H1 (cell line): ENCODE results near the gene FAM50A. TPM values are rescaled to one million over a fixed set of nuclear protein-coding genes. Genes with fewer than 3 reads are reported as not detected.
A peak's percentile ranks its signal among the peaks of the same experiment; 100 is the strongest.

Experiments used
- CTCF ChIA-PET: fragments of 300-600 bp; sonication (Branson Sonifier 250); formaldehyde crosslinking; loops from one replicate; lab custom pipeline; 2021; ENCODE audit not compliant: partially characterized antibody; lab: Charles Lee
- POLR2A ChIA-PET: fragments of 300-600 bp; sonication (Branson Sonifier 250); formaldehyde crosslinking; loops from one replicate; lab custom pipeline; 2021; ENCODE audit warnings: inconsistent platforms; ENCODE audit not compliant: partially characterized antibody; lab: Charles Lee
- DNase-seq, 2 experiments: peaks; one replicate each; pipeline versions ENCODE4 v3.0.0 to v3.0.0-alpha.2; 2010 to 2022; ENCODE audit warnings: low spot score in 2 of 2, low read depth in 1 of 2, mixed read lengths in 1 of 2
- FAIRE-seq: peaks from 2 replicates; lab custom pipeline; 2011; peaks lifted over from hg19 to GRCh38; lab: Jason Lieb, UNC
- H2AFZ ChIP-seq: 2 replicates; pipeline ENCODE4 v1.8.1; 2012; ENCODE audit warnings: low read length, inconsistent platforms
- H2AK5ac ChIP-seq: 2 replicates; pipeline ENCODE4 v1.6.1; 2013; ENCODE audit warnings: low read depth, low read length
- H2BK120ac ChIP-seq: replicated peaks from 2 replicates; pipeline ENCODE3; 2013; ENCODE audit warnings: low read depth, low read length, inconsistent platforms
- H2BK12ac ChIP-seq: 2 replicates; pipeline ENCODE4 v1.6.1; 2013; ENCODE audit warnings: low read depth, low read length
- H2BK15ac ChIP-seq: 2 replicates; pipeline ENCODE4 v1.6.1; 2013; ENCODE audit warnings: low read length
- H2BK20ac ChIP-seq: 2 replicates; pipeline ENCODE4 v1.6.1; 2013; ENCODE audit warnings: low read length
- H2BK5ac ChIP-seq: 2 replicates; pipeline ENCODE4 v1.6.1; 2013; ENCODE audit warnings: low read depth, low read length
- H3K14ac ChIP-seq: 2 replicates; pipeline ENCODE4 v1.6.1; 2013; ENCODE audit warnings: inconsistent platforms; ENCODE audit not compliant: insufficient read length
- H3K18ac ChIP-seq: 2 replicates; pipeline ENCODE4 v1.6.1; 2013; ENCODE audit warnings: low read length; ENCODE audit errors: extremely low read depth
- H3K23ac ChIP-seq: 2 replicates; pipeline ENCODE4 v1.6.1; 2013; ENCODE audit warnings: inconsistent platforms; ENCODE audit not compliant: insufficient read length
- H3K23me2 ChIP-seq: 2 replicates; pipeline ENCODE4 v1.6.1; 2013; ENCODE audit warnings: low read depth, low read length
- H3K27ac ChIP-seq: 2 replicates; pipeline ENCODE4 v1.6.1; 2011; ENCODE audit warnings: low read depth, low read length, inconsistent platforms
- H3K27me3 ChIP-seq, 4 experiments: replicated peaks in 1 of 4; 1 replicate in 1 of 4; 2 replicates in 3 of 4; pipeline versions ENCODE4 v1.6.1 to v1.8.1; 2011 to 2013; ENCODE audit warnings: low read length in 3 of 4, mild to moderate bottlenecking in 3 of 4, inconsistent platforms in 2 of 4, mixed read lengths in 2 of 4, moderate library complexity in 1 of 4; ENCODE audit not compliant: control insufficient read depth in 3 of 4, insufficient read depth in 3 of 4; ENCODE audit errors: extremely low read depth in 1 of 4
- H3K36me3 ChIP-seq, 4 experiments: 2 replicates each; pipeline versions ENCODE4 v1.6.1 to v1.8.1; 2011 to 2013; ENCODE audit warnings: mild to moderate bottlenecking in 4 of 4, low read length in 3 of 4, moderate library complexity in 2 of 4, control low read depth in 1 of 4, inconsistent platforms in 1 of 4; ENCODE audit not compliant: insufficient read depth in 4 of 4, control insufficient read depth in 2 of 4
- H3K4ac ChIP-seq: replicated peaks from 2 replicates; pipeline ENCODE3; 2013; ENCODE audit warnings: low read length, low read depth, mixed read lengths, inconsistent platforms; ENCODE audit not compliant: insufficient read length
- H3K4me1 ChIP-seq, 4 experiments: replicated peaks in 1 of 4; 1 replicate in 1 of 4; 2 replicates in 3 of 4; pipeline versions ENCODE4 v1.6.1 to v1.8.1; 2011 to 2013; ENCODE audit warnings: low read length in 3 of 4, inconsistent platforms in 2 of 4, mixed read lengths in 1 of 4; ENCODE audit not compliant: insufficient read depth in 4 of 4, control insufficient read depth in 3 of 4
- H3K4me2 ChIP-seq, 2 experiments: 2 replicates each; pipeline versions ENCODE4 v1.6.1 to v1.8.1; 2011 to 2013; ENCODE audit warnings: low read depth in 2 of 2, low read length in 2 of 2, control low read depth in 1 of 2, inconsistent platforms in 1 of 2, mild to moderate bottlenecking in 1 of 2; ENCODE audit not compliant: insufficient read depth in 1 of 2
- H3K4me3 ChIP-seq, 4 experiments: fragments of 200-600, 300-600 bp in 1 of 4; sonication (generic), shearing (Covaris generic), sonication (Bioruptor Twin) in 1 of 4; 2 replicates each; pipeline versions ENCODE4 v1.5.1 to v1.8.1; 2011 to 2016; ENCODE audit warnings: low read length in 4 of 4, low read depth in 3 of 4, control low read depth in 2 of 4, inconsistent platforms in 2 of 4, mild to moderate bottlenecking in 2 of 4, mixed read lengths in 1 of 4, moderate library complexity in 1 of 4; ENCODE audit not compliant: insufficient read depth in 2 of 4; ENCODE audit errors: extremely low read depth in 1 of 4
- H3K56ac ChIP-seq: replicated peaks from 2 replicates; pipeline ENCODE3; 2013; ENCODE audit warnings: low read depth, mild to moderate bottlenecking, mixed read lengths, low read length, inconsistent platforms; ENCODE audit not compliant: insufficient read length
- H3K79me1 ChIP-seq: 2 replicates; pipeline ENCODE4 v1.6.1; 2013; ENCODE audit warnings: low read depth, low read length, control low read depth
- H3K79me2 ChIP-seq, 2 experiments: 2 replicates each; pipeline versions ENCODE4 v1.6.1 to v1.8.1; 2012 to 2013; ENCODE audit warnings: low read length in 2 of 2, mild to moderate bottlenecking in 2 of 2, inconsistent platforms in 1 of 2; ENCODE audit not compliant: insufficient read depth in 2 of 2, control insufficient read depth in 1 of 2
- H3K9ac ChIP-seq, 4 experiments: replicated peaks in 1 of 4; 1 replicate in 1 of 4; 2 replicates in 3 of 4; pipeline versions ENCODE4 v1.6.1 to v1.8.1; 2011 to 2013; ENCODE audit warnings: low read depth in 3 of 4, low read length in 3 of 4, control low read depth in 2 of 4, mild to moderate bottlenecking in 2 of 4, moderate library complexity in 2 of 4, inconsistent platforms in 1 of 4; ENCODE audit errors: extremely low read depth in 1 of 4
- H3K9me3 ChIP-seq, 2 experiments: 2 replicates each; pipeline versions ENCODE4 v1.6.1 to v1.8.1; 2012 to 2013; ENCODE audit warnings: mild to moderate bottlenecking in 2 of 2, moderate library complexity in 2 of 2, control low read depth in 1 of 2, inconsistent platforms in 1 of 2, low read depth in 1 of 2, low read length in 1 of 2, mixed read lengths in 1 of 2; ENCODE audit not compliant: insufficient read depth in 2 of 2
- H4K20me1 ChIP-seq, 2 experiments: replicated peaks in 1 of 2; 2 replicates each; pipeline versions ENCODE3 to v1.8.1; 2011 to 2013; ENCODE audit warnings: inconsistent platforms in 2 of 2, low read length in 2 of 2, mild to moderate bottlenecking in 1 of 2; ENCODE audit not compliant: insufficient read depth in 2 of 2, control insufficient read depth in 1 of 2
- H4K5ac ChIP-seq: 2 replicates; pipeline ENCODE4 v1.6.1; 2013; ENCODE audit warnings: low read length, low read depth, mixed read lengths, inconsistent platforms; ENCODE audit not compliant: insufficient read length
- H4K8ac ChIP-seq: 2 replicates; pipeline ENCODE4 v1.8.0; 2013; ENCODE audit warnings: mild to moderate bottlenecking, moderate library complexity, low read length, inconsistent platforms; ENCODE audit not compliant: insufficient read depth; ENCODE audit errors: extremely low read depth
- H4K91ac ChIP-seq: replicated peaks from 2 replicates; pipeline ENCODE3; 2013; ENCODE audit warnings: low read length, mixed read lengths, inconsistent platforms; ENCODE audit not compliant: insufficient read length
- BCL11A ChIP-seq, 2 experiments: IDR thresholded peaks; one replicate each; pipeline ENCODE4 v1.6.1; 2011; ENCODE audit warnings: low read depth in 2 of 2, low read length in 2 of 2, mild to moderate bottlenecking in 2 of 2
- WGBS, 2 experiments: shearing (Covaris generic) in 1 of 2; methylation state at CpG; one replicate each; pipeline versions ENCODE4 v1.1.6 to v1.1.7; 2013 to 2015; ENCODE audit warnings: low lambda C conversion rate in 2 of 2, mixed read lengths in 2 of 2, inconsistent platforms in 1 of 2, low coverage in 1 of 2, missing lambda C conversion rate in 1 of 2; ENCODE audit not compliant: insufficient replicate concordance in 2 of 2, insufficient coverage in 1 of 2, insufficient read length in 1 of 2; ENCODE audit errors: extremely low coverage in 1 of 2, missing lambda C conversion rate in 1 of 2; 5-methylcytosine and 5-hydroxymethylcytosine counted together
- polyA plus RNA-seq, 7 experiments: library from polyadenylated mRNA; depleted of rRNA in 3 of 7; stranded (reverse) in 5 of 7; unstranded in 2 of 7; fragments of >200 nt in 5 of 7; fragments of 200-250 nt in 2 of 7; gene quantifications; 1 replicate in 5 of 7; 2 replicates in 1 of 7; 4 replicates in 1 of 7; pipeline versions ENCODE4 v1.2.1 to v1.2.3, GENCODE V29; 2011 to 2013; ENCODE audit warnings: missing spikeins in 2 of 7, mixed read lengths in 2 of 7
- total RNA-seq: library from RNA; stranded (reverse); fragmentation: NEBNext Ultra II Directional; extraction: Animal tissue kit (Norgen Biotek cat#: 25700); gene quantifications from 2 replicates; pipeline ENCODE4 v1.2.1, GENCODE V29; 2021

Gene FAM50A
- total and polyA plus RNA-seq, 2 of the 8 experiments (the other 6 are each of a cell fraction or from before 2014, with no cell fraction given): 30.7 to 48.7 TPM

DNA sequence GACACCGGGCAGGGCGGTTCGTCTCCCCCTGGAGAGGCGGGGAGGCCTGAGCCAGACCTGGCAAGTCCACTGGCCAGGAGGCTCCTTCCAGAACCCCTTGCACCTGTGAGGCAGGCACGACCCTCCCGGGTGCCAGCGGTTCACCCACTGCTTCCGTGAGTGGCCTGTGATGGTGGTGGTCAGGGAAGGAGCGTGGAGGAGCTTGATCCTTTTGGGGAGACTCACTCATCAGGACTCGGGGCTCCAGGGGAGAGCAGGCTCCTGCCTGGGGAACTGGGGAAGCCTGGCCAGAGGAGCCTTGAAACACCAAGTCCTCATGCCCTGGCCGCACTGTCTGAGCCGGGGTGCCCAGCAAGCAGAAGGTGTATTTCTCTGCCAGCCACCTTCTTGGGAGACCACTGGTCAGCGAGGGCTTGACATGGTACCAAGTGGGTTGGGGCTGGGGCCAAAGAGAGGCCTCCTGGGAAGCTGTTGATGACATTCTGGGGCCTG, 860 bp downstream of the FAM50A start:
- Histone ChIP-seq H3K4me3 (peak overlapping the region; percentile 38 to 71 (median 49)), H3K4me1 (peaks cover 0 to 4% (median 0%) of the 10 kb centered on the region in 4 experiments; a peak in 1 of 7 replicates), H3K27ac (no peak overlapping the region), H3K23ac (no peak overlapping the region), H2BK20ac (no peak overlapping the region), H3K23me2 (peaks cover 3% of the 10 kb centered on the region; the same call in 1 of the 2 replicates), H3K79me2 (no peaks in the 10 kb centered on the region; a peak in 1 of 4 replicates), H4K20me1 (peaks cover 0 to 5% of the 10 kb centered on the region in 2 experiments), H3K36me3 (peaks cover 0 to 35% (median 15%) of the 10 kb centered on the region in 4 experiments; a peak in 5 of 8 replicates), H3K27me3 (no peaks in the 10 kb centered on the region), H3K56ac (no peak overlapping the region), H2AFZ (no peak overlapping the region), H3K18ac (no peak overlapping the region), H3K14ac (no peak overlapping the region), H4K5ac (no peak overlapping the region), H3K9me3 (no peaks in the 10 kb centered on the region), H4K8ac (0 out of 2 replicates have a peak overlapping the region, but pooled peaks have one; percentile 25), H2BK120ac (no peak overlapping the region), H3K9ac (peak overlapping the region in 2 of 4 experiments; percentile 28 to 37; a peak in 2 of 7 replicates), H2AK5ac (no peak overlapping the region), H2BK5ac (no peak overlapping the region), H4K91ac (no peak overlapping the region), H3K79me1 (no peaks in the 10 kb centered on the region; the same call in 1 of the 2 replicates), H3K4ac (no peak overlapping the region), H2BK15ac (no peak overlapping the region), H2BK12ac (no peak overlapping the region), H3K4me2 (peak overlapping the region; percentile 69 to 70)
- 81% methylated on average over 4 of the region's 13 CpGs; no CpG with 5 or more reads in 1 of the 2 experiments for WGBS, 2 experiments
- TF ChIP-seq BCL11A (IDR thresholded peaks at IDR 0.05; ENCODE audit: low read depth in 2 of 2, low read length in 2 of 2): no peak
- DNase-seq (no peak), FAIRE-seq (no peak)
- POLR2A ChIA-PET: interaction anchor here (1.0 to 2.9 kb wide), 5 partner anchors 10 to 90 kb away, joined by 3 to 9 read pairs (median 5); partner anchors contain the start of genes ATP6AP1 and RPL10
- CTCF ChIA-PET: interaction anchor here (0.6 to 1.6 kb wide), 5 partner anchors 9 to 100 kb away, joined by 3 read pairs; partner anchors contain the start of gene SLC10A3
